Measurements from ENCODE around the gene ISL1.

GRCh38 chr5:51433052-51433710 lies 49.9 kb downstream of the ISL1 start:
- no peak for TF ChIP-seq CTCF (IDR thresholded peaks at IDR 0.05)
- TF ChIP-seq ZFX (IDR thresholded peaks at IDR 0.05; ENCODE audit: borderline replicate concordance), result no peak
